HG03469 (cell line): ENCODE results near the gene SPATA20.
A peak's percentile ranks its signal among the peaks of the same experiment; 100 is the strongest.

ENCODE experiments used
- ATAC-seq: cut with Tn5 transposase; IDR thresholded peaks from one replicate; pipeline ENCODE4 v1.9.1; 2021; ENCODE audit warnings: mild to moderate bottlenecking, moderate library complexity, moderate number of reproducible peaks; ENCODE audit not compliant: unreplicated experiment

SPATA20 gene

GRCh38 chr17:50557630-50558029, 10.7 kb downstream of the SPATA20 start:
- no peak for ATAC-seq

- no peak for ATAC-seq
These were observed 11.1 kb downstream of the SPATA20 start for GRCh38 chr17:50558091-50558490.

- ATAC-seq, result no peak
These were observed 11.6 kb downstream of the SPATA20 start for GRCh38 chr17:50558581-50558940.

GRCh38 chr17:50558941-50559614, 12.1 kb downstream of the SPATA20 start:
- no peak for ATAC-seq

- ATAC-seq, result no peak
These were observed 12.8 kb downstream of the SPATA20 start for GRCh38 chr17:50559674-50560184.

- peak; percentile 62 for ATAC-seq
These were observed 13.3 kb downstream of the SPATA20 start, which contains the start of gene CACNA1G for GRCh38 chr17:50560185-50560824. Gene CACNA1G, plus strand, starts transcription at chr17:50560715. Its CDS starts 745 bp downstream, at chr17:50561460.

GRCh38 chr17:50560931-50561745, 14.2 kb downstream of the SPATA20 start:
- no peak for ATAC-seq

GRCh38 chr17:50561746-50562141, 14.8 kb downstream of the SPATA20 start:
- ATAC-seq, result no peak

GRCh38 chr17:50562242-50563091, 15.5 kb downstream of the SPATA20 start:
- no peak for ATAC-seq

- no peak for ATAC-seq
These were observed 16.1 kb downstream of the SPATA20 start for GRCh38 chr17:50563092-50563511.

GRCh38 chr17:50564916-50565315, 17.9 kb downstream of the SPATA20 start:
- ATAC-seq, result no peak

- ATAC-seq, result no peak
These were observed 18.7 kb downstream of the SPATA20 start for GRCh38 chr17:50565402-50566350.

- no peak for ATAC-seq
These were observed 19.9 kb downstream of the SPATA20 start for GRCh38 chr17:50566886-50567285.

GRCh38 chr17:50568659-50569058, 21.7 kb downstream of the SPATA20 start:
- ATAC-seq, result no peak

GRCh38 chr17:50569592-50569991, 22.6 kb downstream of the SPATA20 start:
- no peak for ATAC-seq

GRCh38 chr17:50570032-50570431, 23.1 kb downstream of the SPATA20 start:
- ATAC-seq, result no peak

- ATAC-seq, result no peak
These were observed 23.6 kb downstream of the SPATA20 start for GRCh38 chr17:50570528-50570927.

GRCh38 chr17:50571681-50572080, 24.7 kb downstream of the SPATA20 start:
- no peak for ATAC-seq

- ATAC-seq, result no peak
These were observed 25.6 kb downstream of the SPATA20 start for GRCh38 chr17:50572541-50572940.
